ENCODE data around the gene ANGPTL4.

Gene ANGPTL4

GRCh38 chr19:8325454-8325853, 38.5 kb upstream of the ANGPTL4 start:
- Histone ChIP-seq H2AK5ac (ENCODE audit: low read length) (no peak overlapping the region), H3K79me1 (ENCODE audit: low read length) (peaks cover 10% of the 10 kb centered on the region), H3K27ac (ENCODE audit: low read depth, low read length) (no peak overlapping the region), H3K9me3 (ENCODE audit: insufficient read depth, low read depth, low read length) (peaks cover 1% of the 10 kb centered on the region), H2BK120ac (ENCODE audit: insufficient read depth, low read length, poor library complexity) (no peak overlapping the region), H2BK5ac (ENCODE audit: low read depth, low read length, poor library complexity) (no peak overlapping the region), H3K79me2 (ENCODE audit: control insufficient read depth, insufficient read depth, low read length, poor library complexity) (peaks cover 18% of the 10 kb centered on the region), H3K4ac (ENCODE audit: low read depth, low read length) (no peak overlapping the region), H3K18ac (ENCODE audit: low read length) (no peak overlapping the region), H3K4me2 (ENCODE audit: low read length) (no peak overlapping the region), H3K27me3 (ENCODE audit: insufficient read depth, low read length) (no peaks in the 10 kb centered on the region), H4K12ac (ENCODE audit: low read depth, low read length) (no peak overlapping the region), H3K4me3 (ENCODE audit: low read depth, low read length) (no peak overlapping the region), H4K8ac (ENCODE audit: low read depth, low read length) (no peak overlapping the region), H3K36me3 (ENCODE audit: control insufficient read depth in 1 of 2, insufficient read depth in 2 of 2, low read length in 2 of 2) (peaks cover 22 to 23% of the 10 kb centered on the region in 2 experiments), H4K91ac (ENCODE audit: low read depth, low read length) (no peak overlapping the region), H3K23ac (ENCODE audit: low read length) (no peak overlapping the region), H3K4me1 (ENCODE audit: control insufficient read depth in 1 of 2, insufficient read depth in 2 of 2, low read length in 2 of 2) (peaks cover 8% of the 10 kb centered on the region in 2 experiments), H3K9ac (ENCODE audit: low read length) (no peak overlapping the region), H2AFZ (ENCODE audit: insufficient read depth, low read length, poor library complexity) (no peak overlapping the region), H3K14ac (ENCODE audit: low read length) (no peak overlapping the region), H2BK12ac (ENCODE audit: low read length) (no peak overlapping the region)
- no peak for DNase-seq
- no CpG with 5 or more reads among the region's 3 CpGs for WGBS (ENCODE audit: extremely low coverage, insufficient coverage, insufficient read length)

GRCh38 chr19:8329996-8330395, 34.0 kb upstream of the ANGPTL4 start:
- no peak overlapping the region for H3K4me2 ChIP-seq (ENCODE audit: low read length)
- H3K4ac ChIP-seq (ENCODE audit: low read depth, low read length) = no peak overlapping the region
- no peak overlapping the region for H4K8ac ChIP-seq (ENCODE audit: low read depth, low read length)
- no peak overlapping the region for H2BK120ac ChIP-seq (ENCODE audit: insufficient read depth, low read length, poor library complexity)
- H2AFZ ChIP-seq (ENCODE audit: insufficient read depth, low read length, poor library complexity) = peak overlapping the region; percentile 8
- no peak overlapping the region for H2BK5ac ChIP-seq (ENCODE audit: low read depth, low read length, poor library complexity)
- peaks cover 6 to 7% of the 10 kb centered on the region in 2 experiments for H3K4me1 ChIP-seq (ENCODE audit: control insufficient read depth in 1 of 2, insufficient read depth in 2 of 2, low read length in 2 of 2)
- H3K79me2 ChIP-seq (ENCODE audit: control insufficient read depth, insufficient read depth, low read length, poor library complexity) = no peaks in the 10 kb centered on the region
- H3K23ac ChIP-seq (ENCODE audit: low read length) = no peak overlapping the region
- DNase-seq = no peak
- no peak overlapping the region for H4K12ac ChIP-seq (ENCODE audit: low read depth, low read length)
- H2BK12ac ChIP-seq (ENCODE audit: low read length) = no peak overlapping the region
- no CpG with 5 or more reads among the region's 3 CpGs for WGBS (ENCODE audit: extremely low coverage, insufficient coverage, insufficient read length)
- no peak overlapping the region for H3K27ac ChIP-seq (ENCODE audit: low read depth, low read length)
- no peak overlapping the region for H3K14ac ChIP-seq (ENCODE audit: low read length)
- H3K27me3 ChIP-seq (ENCODE audit: insufficient read depth, low read length) = peaks cover 22% of the 10 kb centered on the region
- no peak overlapping the region for H3K18ac ChIP-seq (ENCODE audit: low read length)
- H3K4me3 ChIP-seq (ENCODE audit: low read depth, low read length) = no peak overlapping the region
- H3K79me1 ChIP-seq (ENCODE audit: low read length) = peaks cover 2% of the 10 kb centered on the region
- no peak overlapping the region for H4K91ac ChIP-seq (ENCODE audit: low read depth, low read length)
- peaks cover 1% of the 10 kb centered on the region for H3K9me3 ChIP-seq (ENCODE audit: insufficient read depth, low read depth, low read length)
- no peak overlapping the region for H2AK5ac ChIP-seq (ENCODE audit: low read length)
- H3K9ac ChIP-seq (ENCODE audit: low read length) = no peak overlapping the region
- H3K36me3 ChIP-seq (ENCODE audit: control insufficient read depth in 1 of 2, insufficient read depth in 2 of 2, low read length in 2 of 2) = no peaks in the 10 kb centered on the region

- Histone ChIP-seq H3K4ac (ENCODE audit: low read depth, low read length) (no peak overlapping the region), H4K12ac (ENCODE audit: low read depth, low read length) (no peak overlapping the region), H3K27me3 (ENCODE audit: insufficient read depth, low read length) (peaks cover 33% of the 10 kb centered on the region), H3K4me3 (ENCODE audit: low read depth, low read length) (no peak overlapping the region), H3K23ac (ENCODE audit: low read length) (no peak overlapping the region), H4K8ac (ENCODE audit: low read depth, low read length) (no peak overlapping the region), H3K36me3 (ENCODE audit: control insufficient read depth in 1 of 2, insufficient read depth in 2 of 2, low read length in 2 of 2) (no peaks in the 10 kb centered on the region), H3K9me3 (ENCODE audit: insufficient read depth, low read depth, low read length) (peaks cover 1% of the 10 kb centered on the region), H3K14ac (ENCODE audit: low read length) (no peak overlapping the region), H2AK5ac (ENCODE audit: low read length) (no peak overlapping the region), H3K18ac (ENCODE audit: low read length) (no peak overlapping the region), H3K4me2 (ENCODE audit: low read length) (no peak overlapping the region), H4K91ac (ENCODE audit: low read depth, low read length) (no peak overlapping the region), H3K79me1 (ENCODE audit: low read length) (peaks cover 2% of the 10 kb centered on the region), H3K79me2 (ENCODE audit: control insufficient read depth, insufficient read depth, low read length, poor library complexity) (no peaks in the 10 kb centered on the region), H2BK12ac (ENCODE audit: low read length) (no peak overlapping the region), H2AFZ (ENCODE audit: insufficient read depth, low read length, poor library complexity) (no peak overlapping the region), H3K9ac (ENCODE audit: low read length) (no peak overlapping the region), H2BK120ac (ENCODE audit: insufficient read depth, low read length, poor library complexity) (no peak overlapping the region), H3K4me1 (ENCODE audit: control insufficient read depth in 1 of 2, insufficient read depth in 2 of 2, low read length in 2 of 2) (peaks cover 10 to 12% of the 10 kb centered on the region in 2 experiments), H2BK5ac (ENCODE audit: low read depth, low read length, poor library complexity) (no peak overlapping the region), H3K27ac (ENCODE audit: low read depth, low read length) (no peak overlapping the region)
- no CpG with 5 or more reads among the region's 8 CpGs for WGBS (ENCODE audit: extremely low coverage, insufficient coverage, insufficient read length)
- no peak for DNase-seq
These were observed 32.6 kb upstream of the ANGPTL4 start for GRCh38 chr19:8331263-8331845.

GRCh38 chr19:8332976-8333766, 30.8 kb upstream of the ANGPTL4 start:
- H3K4me1 ChIP-seq (ENCODE audit: control insufficient read depth in 1 of 2, insufficient read depth in 2 of 2, low read length in 2 of 2) = peaks cover 10 to 12% of the 10 kb centered on the region in 2 experiments
- H4K12ac ChIP-seq (ENCODE audit: low read depth, low read length) = no peak overlapping the region
- no peak overlapping the region for H3K9ac ChIP-seq (ENCODE audit: low read length)
- H2AFZ ChIP-seq (ENCODE audit: insufficient read depth, low read length, poor library complexity) = no peak overlapping the region
- no peak overlapping the region for H3K27ac ChIP-seq (ENCODE audit: low read depth, low read length)
- no peaks in the 10 kb centered on the region for H3K79me2 ChIP-seq (ENCODE audit: control insufficient read depth, insufficient read depth, low read length, poor library complexity)
- no peak overlapping the region for H2BK120ac ChIP-seq (ENCODE audit: insufficient read depth, low read length, poor library complexity)
- H3K14ac ChIP-seq (ENCODE audit: low read length) = no peak overlapping the region
- no peak overlapping the region for H3K4me3 ChIP-seq (ENCODE audit: low read depth, low read length)
- H3K9me3 ChIP-seq (ENCODE audit: insufficient read depth, low read depth, low read length) = no peaks in the 10 kb centered on the region
- no peak overlapping the region for H2AK5ac ChIP-seq (ENCODE audit: low read length)
- H4K8ac ChIP-seq (ENCODE audit: low read depth, low read length) = no peak overlapping the region
- no peak overlapping the region for H2BK5ac ChIP-seq (ENCODE audit: low read depth, low read length, poor library complexity)
- no peak overlapping the region for H4K91ac ChIP-seq (ENCODE audit: low read depth, low read length)
- no peak overlapping the region for H3K4ac ChIP-seq (ENCODE audit: low read depth, low read length)
- peaks cover 2% of the 10 kb centered on the region for H3K79me1 ChIP-seq (ENCODE audit: low read length)
- DNase-seq = no peak
- H3K27me3 ChIP-seq (ENCODE audit: insufficient read depth, low read length) = peaks cover 33% of the 10 kb centered on the region
- no peaks in the 10 kb centered on the region for H3K36me3 ChIP-seq (ENCODE audit: control insufficient read depth in 1 of 2, insufficient read depth in 2 of 2, low read length in 2 of 2)
- no peak overlapping the region for H3K18ac ChIP-seq (ENCODE audit: low read length)
- WGBS (ENCODE audit: extremely low coverage, insufficient coverage, insufficient read length) = no CpG with 5 or more reads among the region's 52 CpGs
- H2BK12ac ChIP-seq (ENCODE audit: low read length) = no peak overlapping the region
- H3K4me2 ChIP-seq (ENCODE audit: low read length) = no peak overlapping the region
- no peak overlapping the region for H3K23ac ChIP-seq (ENCODE audit: low read length)

Data from trophoblast cell (in vitro differentiated cells and primary cell).